Liver (tissue), 9 donors: Measurements from ENCODE around the gene CELF2. TPM values are rescaled to one million over a fixed set of nuclear protein-coding genes. Genes with fewer than 3 reads are reported as not detected.
"Not testable (repeated sequence)": the region's sequence is repeated elsewhere in the genome, so short reads cannot be mapped to it uniquely, and the experiment has no call there.

Experiments used
- DNase-seq: peaks from one replicate; pipeline ENCODE4 v3.0.0-alpha.2; 2017; ENCODE audit warnings: low spot score
- H3K27ac ChIP-seq, 2 donors: one replicate each; pipeline ENCODE4 v1.7.0; 2013; ENCODE audit warnings: inconsistent platforms in 2 of 2, low read length in 2 of 2, control low read depth in 1 of 2, low read depth in 1 of 2, mild to moderate bottlenecking in 1 of 2
- H3K27me3 ChIP-seq, 4 donors: one replicate each; pipeline versions ENCODE4 v1.6.1 to v1.7.0; 2013; ENCODE audit warnings: low read length in 3 of 4, inconsistent platforms in 1 of 4, mild to moderate bottlenecking in 1 of 4, moderate library complexity in 1 of 4; ENCODE audit not compliant: control insufficient read depth in 4 of 4, insufficient read depth in 4 of 4
- H3K36me3 ChIP-seq, 4 donors: one replicate each; pipeline versions ENCODE4 v1.6.1 to v1.7.0; 2013; ENCODE audit warnings: low read length in 3 of 4, mild to moderate bottlenecking in 3 of 4, low read depth in 1 of 4, moderate library complexity in 1 of 4; ENCODE audit not compliant: control insufficient read depth in 4 of 4, insufficient read depth in 3 of 4
- H3K4me1 ChIP-seq, 4 donors: one replicate each; pipeline versions ENCODE4 v1.6.1 to v1.7.0; 2013; ENCODE audit warnings: low read length in 3 of 4, mild to moderate bottlenecking in 3 of 4, moderate library complexity in 1 of 4; ENCODE audit not compliant: control insufficient read depth in 4 of 4, insufficient read depth in 4 of 4
- H3K4me3 ChIP-seq, 3 donors: one replicate each; pipeline versions ENCODE4 v1.6.1 to v1.7.0; 2013; ENCODE audit warnings: low read length in 3 of 3, control low read depth in 1 of 3, low read depth in 1 of 3, mild to moderate bottlenecking in 1 of 3
- H3K9ac ChIP-seq, 2 donors: one replicate each; pipeline ENCODE4 v1.7.0; 2013; ENCODE audit warnings: low read length in 2 of 2, mild to moderate bottlenecking in 2 of 2, moderate library complexity in 2 of 2, control low read depth in 1 of 2, low read depth in 1 of 2
- H3K9me3 ChIP-seq, 4 donors: one replicate each; pipeline versions ENCODE4 v1.6.1 to v1.7.0; 2013; ENCODE audit warnings: low read length in 3 of 4; ENCODE audit not compliant: control insufficient read depth in 4 of 4
- EGR1 ChIP-seq, 2 donors: IDR thresholded peaks; 2 replicates each; pipeline ENCODE4 v1.6.1; 2016 to 2018; ENCODE audit warnings: antibody characterized with exemption in 2 of 2, low read depth in 2 of 2
- FOXA2 ChIP-seq: IDR thresholded peaks from 2 replicates; pipeline ENCODE4 v1.6.1; 2016; ENCODE audit warnings: antibody characterized with exemption
- GABPA ChIP-seq, 2 donors: IDR thresholded peaks in 1 of 2; conservative IDR thresholded peaks in 1 of 2; 2 replicates each; pipeline ENCODE4 v1.6.1; 2016; ENCODE audit warnings: antibody characterized with exemption in 2 of 2, mild to moderate bottlenecking in 1 of 2, moderate library complexity in 1 of 2
- HNF4A ChIP-seq, 2 donors: conservative IDR thresholded peaks; 2 replicates each; pipeline ENCODE4 v1.6.1; 2016; ENCODE audit warnings: antibody characterized with exemption in 2 of 2, mild to moderate bottlenecking in 2 of 2
- HNF4G ChIP-seq: IDR thresholded peaks from 2 replicates; pipeline ENCODE4 v1.6.1; 2016; ENCODE audit warnings: antibody characterized with exemption
- JUND ChIP-seq, 2 donors: IDR thresholded peaks; 2 replicates each; pipeline ENCODE4 v1.6.1; 2016; ENCODE audit warnings: antibody characterized with exemption in 2 of 2
- NR2F2 ChIP-seq: IDR thresholded peaks from 2 replicates; pipeline ENCODE4 v1.6.1; 2016; ENCODE audit warnings: antibody characterized with exemption
- RXRA ChIP-seq, 2 donors: IDR thresholded peaks; 2 replicates each; pipeline ENCODE4 v1.6.1; 2017 to 2018; ENCODE audit warnings: antibody characterized with exemption in 2 of 2, mild to moderate bottlenecking in 1 of 2
- SP1 ChIP-seq: IDR thresholded peaks from 2 replicates; pipeline ENCODE4 v1.6.1; 2018; ENCODE audit warnings: antibody characterized with exemption, mild to moderate bottlenecking
- YY1 ChIP-seq: IDR thresholded peaks from 2 replicates; pipeline ENCODE4 v1.6.1; 2016; ENCODE audit warnings: antibody characterized with exemption, mild to moderate bottlenecking
- ZBTB33 ChIP-seq: IDR thresholded peaks from 2 replicates; pipeline ENCODE4 v1.6.1; 2016; ENCODE audit warnings: antibody characterized with exemption
- WGBS: extraction: QIAGEN DNeasy Blood & Tissue Kit; methylation state at CpG from one replicate; pipeline ENCODE4 v1.1.7; 2013; 5-methylcytosine and 5-hydroxymethylcytosine counted together
- polyA plus RNA-seq, 2 donors: library from polyadenylated mRNA; stranded (reverse) in 1 of 2; unstranded in 1 of 2; fragments of 200-250 nt in 1 of 2; fragments of >200 nt in 1 of 2; fragmentation: Nextera tagmentation in 1 of 2; extraction: Ambion mirVana in 1 of 2; gene quantifications; one replicate each; pipeline versions ENCODE4 v1.2.1 to v1.2.3, GENCODE V29; 2013 to 2015
- total RNA-seq, 2 donors: library from RNA; depleted of rRNA; stranded (reverse); fragments of >200 nt; gene quantifications; one replicate each; pipeline ENCODE4 v1.2.3, GENCODE V29; 2014
- TF ChIP-seq, protein P1 (sequence below): IDR thresholded peaks from 2 replicates; pipeline ENCODE4 v1.6.1; 2016; ENCODE audit warnings: antibody characterized with exemption
- TF ChIP-seq, protein P2 (sequence below): fragments of 150-350 bp; IDR thresholded peaks from 2 replicates; pipeline ENCODE4 v1.5.1; 2017; ENCODE audit warnings: improper control_type of control experiment, low read depth, low read length; ENCODE audit not compliant: missing input control
- TF ChIP-seq, protein P3 (sequence below): IDR thresholded peaks from 2 replicates; pipeline ENCODE4 v1.6.1; 2016; ENCODE audit warnings: antibody characterized with exemption, mild to moderate bottlenecking
- TF ChIP-seq, protein P4 (sequence below): IDR thresholded peaks from 2 replicates; pipeline ENCODE4 v1.6.1; 2016; ENCODE audit warnings: antibody characterized with exemption
- donor health status: healthy.
- donor health status: healthy.
- donor health status: healthy.
- donor health status: healthy.
- donor health status: healthy.

The CELF2 gene
- total and polyA plus RNA-seq, 4 donors, result 1.4 to 8.5 (median 5.6) TPM

- H3K27ac ChIP-seq, result no peak overlapping the region
- no peak for DNase-seq
- 79% methylated on average over 1 of the region's 1 CpG for WGBS
- TF ChIP-seq HNF4G (no peak), HNF4A (conservative IDR thresholded peaks at IDR 0.05) (no peak), EGR1 (IDR thresholded peaks at IDR 0.05; ENCODE audit: low read depth in 2 of 2) (no peak), SP1 (no peak), FOXA2 (no peak)
- TF ChIP-seq, protein P1, sequence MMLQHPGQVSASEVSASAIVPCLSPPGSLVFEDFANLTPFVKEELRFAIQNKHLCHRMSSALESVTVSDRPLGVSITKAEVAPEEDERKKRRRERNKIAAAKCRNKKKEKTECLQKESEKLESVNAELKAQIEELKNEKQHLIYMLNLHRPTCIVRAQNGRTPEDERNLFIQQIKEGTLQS, result no peak
- TF ChIP-seq, protein P2, sequence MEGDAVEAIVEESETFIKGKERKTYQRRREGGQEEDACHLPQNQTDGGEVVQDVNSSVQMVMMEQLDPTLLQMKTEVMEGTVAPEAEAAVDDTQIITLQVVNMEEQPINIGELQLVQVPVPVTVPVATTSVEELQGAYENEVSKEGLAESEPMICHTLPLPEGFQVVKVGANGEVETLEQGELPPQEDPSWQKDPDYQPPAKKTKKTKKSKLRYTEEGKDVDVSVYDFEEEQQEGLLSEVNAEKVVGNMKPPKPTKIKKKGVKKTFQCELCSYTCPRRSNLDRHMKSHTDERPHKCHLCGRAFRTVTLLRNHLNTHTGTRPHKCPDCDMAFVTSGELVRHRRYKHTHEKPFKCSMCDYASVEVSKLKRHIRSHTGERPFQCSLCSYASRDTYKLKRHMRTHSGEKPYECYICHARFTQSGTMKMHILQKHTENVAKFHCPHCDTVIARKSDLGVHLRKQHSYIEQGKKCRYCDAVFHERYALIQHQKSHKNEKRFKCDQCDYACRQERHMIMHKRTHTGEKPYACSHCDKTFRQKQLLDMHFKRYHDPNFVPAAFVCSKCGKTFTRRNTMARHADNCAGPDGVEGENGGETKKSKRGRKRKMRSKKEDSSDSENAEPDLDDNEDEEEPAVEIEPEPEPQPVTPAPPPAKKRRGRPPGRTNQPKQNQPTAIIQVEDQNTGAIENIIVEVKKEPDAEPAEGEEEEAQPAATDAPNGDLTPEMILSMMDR, result no peak
- H3K9me3 ChIP-seq, result peaks cover 0 to 2% (median under 1%) of the 10 kb centered on the region in 4 donors
- no peaks in the 10 kb centered on the region for H3K36me3 ChIP-seq
- H3K27me3 ChIP-seq, result no peaks in the 10 kb centered on the region
- no peak overlapping the region for H3K4me3 ChIP-seq
- no peak overlapping the region for H3K9ac ChIP-seq
- H3K4me1 ChIP-seq, result no peaks in the 10 kb centered on the region
These were observed 346.6 kb downstream of the CELF2 start for GRCh38 chr10:11364241-11364640.

DNA sequence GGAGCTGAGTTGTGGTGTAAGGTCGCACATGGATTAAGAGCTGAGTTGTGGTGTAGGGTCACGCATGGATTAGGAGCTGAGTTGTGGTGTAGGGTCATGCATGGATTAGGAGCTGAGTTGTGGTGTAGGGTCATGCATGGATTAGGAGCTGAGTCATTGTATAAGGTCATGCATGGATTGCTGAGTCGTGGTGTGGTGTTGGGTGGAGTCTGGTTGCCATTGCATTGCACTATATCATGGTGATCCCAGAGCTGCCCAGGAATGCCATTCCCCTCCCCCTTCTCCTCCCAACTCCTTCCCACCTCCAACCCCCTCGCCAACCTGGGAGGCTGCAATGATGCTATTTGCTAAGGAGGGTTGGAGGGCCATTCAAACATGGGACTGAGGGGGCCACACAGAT is 349.2 kb downstream of the CELF2 start:
- H3K36me3 ChIP-seq, H3K9ac ChIP-seq, H3K4me3 ChIP-seq, H3K4me1 ChIP-seq, H3K9me3 ChIP-seq, DNase-seq, H3K27ac ChIP-seq, H3K27me3 ChIP-seq: not testable (repeated sequence)
- WGBS, result 79% methylated on average over 4 of the region's 4 CpGs

DNA sequence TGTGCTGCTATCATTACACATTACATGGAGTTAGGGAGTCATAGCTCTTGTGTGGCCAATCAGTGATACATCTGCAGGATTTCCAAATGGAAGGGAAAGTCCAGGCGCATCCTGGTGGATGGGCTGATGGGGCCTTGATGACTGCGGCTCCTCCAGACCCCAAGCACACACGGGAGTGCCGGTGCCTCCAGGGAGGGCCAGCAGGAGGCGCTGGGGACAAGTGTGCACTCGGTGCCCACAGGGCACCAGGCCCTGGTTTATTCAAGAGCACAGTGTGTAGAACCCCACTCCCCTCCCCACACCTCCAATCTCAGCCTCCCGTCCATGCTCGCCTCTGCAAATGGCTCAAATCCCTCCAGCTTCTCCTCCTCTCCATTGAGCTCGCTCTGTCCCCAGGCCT is 349.8 kb downstream of the CELF2 start:
- TF ChIP-seq NR2F2, result no peak
- no peak for TF ChIP-seq YY1
- no peak for TF ChIP-seq JUND (IDR thresholded peaks at IDR 0.05)
- TF ChIP-seq HNF4A (conservative IDR thresholded peaks at IDR 0.05), result no peak
- TF ChIP-seq, protein P3, sequence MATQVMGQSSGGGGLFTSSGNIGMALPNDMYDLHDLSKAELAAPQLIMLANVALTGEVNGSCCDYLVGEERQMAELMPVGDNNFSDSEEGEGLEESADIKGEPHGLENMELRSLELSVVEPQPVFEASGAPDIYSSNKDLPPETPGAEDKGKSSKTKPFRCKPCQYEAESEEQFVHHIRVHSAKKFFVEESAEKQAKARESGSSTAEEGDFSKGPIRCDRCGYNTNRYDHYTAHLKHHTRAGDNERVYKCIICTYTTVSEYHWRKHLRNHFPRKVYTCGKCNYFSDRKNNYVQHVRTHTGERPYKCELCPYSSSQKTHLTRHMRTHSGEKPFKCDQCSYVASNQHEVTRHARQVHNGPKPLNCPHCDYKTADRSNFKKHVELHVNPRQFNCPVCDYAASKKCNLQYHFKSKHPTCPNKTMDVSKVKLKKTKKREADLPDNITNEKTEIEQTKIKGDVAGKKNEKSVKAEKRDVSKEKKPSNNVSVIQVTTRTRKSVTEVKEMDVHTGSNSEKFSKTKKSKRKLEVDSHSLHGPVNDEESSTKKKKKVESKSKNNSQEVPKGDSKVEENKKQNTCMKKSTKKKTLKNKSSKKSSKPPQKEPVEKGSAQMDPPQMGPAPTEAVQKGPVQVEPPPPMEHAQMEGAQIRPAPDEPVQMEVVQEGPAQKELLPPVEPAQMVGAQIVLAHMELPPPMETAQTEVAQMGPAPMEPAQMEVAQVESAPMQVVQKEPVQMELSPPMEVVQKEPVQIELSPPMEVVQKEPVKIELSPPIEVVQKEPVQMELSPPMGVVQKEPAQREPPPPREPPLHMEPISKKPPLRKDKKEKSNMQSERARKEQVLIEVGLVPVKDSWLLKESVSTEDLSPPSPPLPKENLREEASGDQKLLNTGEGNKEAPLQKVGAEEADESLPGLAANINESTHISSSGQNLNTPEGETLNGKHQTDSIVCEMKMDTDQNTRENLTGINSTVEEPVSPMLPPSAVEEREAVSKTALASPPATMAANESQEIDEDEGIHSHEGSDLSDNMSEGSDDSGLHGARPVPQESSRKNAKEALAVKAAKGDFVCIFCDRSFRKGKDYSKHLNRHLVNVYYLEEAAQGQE, result no peak
- no peak for TF ChIP-seq SP1
- TF ChIP-seq, protein P4, sequence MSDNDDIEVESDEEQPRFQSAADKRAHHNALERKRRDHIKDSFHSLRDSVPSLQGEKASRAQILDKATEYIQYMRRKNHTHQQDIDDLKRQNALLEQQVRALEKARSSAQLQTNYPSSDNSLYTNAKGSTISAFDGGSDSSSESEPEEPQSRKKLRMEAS, result no peak
- TF ChIP-seq, protein P1, result no peak
- TF ChIP-seq ZBTB33, result no peak
- TF ChIP-seq RXRA (IDR thresholded peaks at IDR 0.05), result no peak
- no peak for TF ChIP-seq GABPA (IDR thresholded peaks at IDR 0.05 in 1 of 2, conservative IDR thresholded peaks at IDR 0.05 in 1 of 2)
- TF ChIP-seq HNF4G, result no peak
- Histone ChIP-seq H3K9me3 (no peaks in the 10 kb centered on the region), H3K4me3 (no peak overlapping the region), H3K27ac (no peak overlapping the region), H3K9ac (no peak overlapping the region), H3K4me1 (no peaks in the 10 kb centered on the region), H3K36me3 (no peaks in the 10 kb centered on the region), H3K27me3 (no peaks in the 10 kb centered on the region)
- 92% methylated on average over 9 of the region's 9 CpGs for WGBS
- no peak for DNase-seq
